WERI-Rb-1 (cell line): ENCODE data around the gene MYZAP.

Source experiments
- DNase-seq: peaks from one replicate; pipeline ENCODE4 v3.0.0-alpha.2; 2020
- H3K27ac ChIP-seq: fragments of 250-450 bp; sonication (Bioruptor Pico); 2 replicates; pipeline ENCODE4 v1.5.1; 2020; ENCODE audit warnings: mild to moderate bottlenecking, moderate library complexity
- H3K27me3 ChIP-seq: fragments of 250-450 bp; sonication (Bioruptor Pico); 2 replicates; pipeline ENCODE4 v1.5.1; 2021; ENCODE audit warnings: mild to moderate bottlenecking, low read depth, moderate library complexity; ENCODE audit not compliant: insufficient read depth, severe bottlenecking
- H3K36me3 ChIP-seq: fragments of 250-450 bp; sonication (Bioruptor Pico); 2 replicates; pipeline ENCODE4 v1.5.1; 2020; ENCODE audit warnings: mild to moderate bottlenecking, moderate library complexity
- H3K4me3 ChIP-seq: 2 replicates; pipeline ENCODE4 v1.5.1; 2011; ENCODE audit warnings: low read depth, mild to moderate bottlenecking, control low read depth, low read length
- H3K9me3 ChIP-seq: fragments of 250-450 bp; sonication (Bioruptor Pico); 2 replicates; pipeline ENCODE4 v1.5.1; 2021; ENCODE audit warnings: mild to moderate bottlenecking, moderate library complexity; ENCODE audit not compliant: severe bottlenecking
- CTCF ChIP-seq: IDR thresholded peaks from 2 replicates; pipeline ENCODE4 v1.5.1; 2011; ENCODE audit warnings: low read depth, mild to moderate bottlenecking, control low read depth, inconsistent platforms, low read length

MYZAP gene

GRCh38 chr15:57706405-57707209 lies 114.9 kb downstream of the MYZAP start, which contains the start of gene POLR2M:
Gene POLR2M, plus strand, starts transcription at chr15:57706714. Its CDS starts 129 bp downstream, at chr15:57706843.
- peaks cover 5% of the 10 kb centered on the region for H3K9me3 ChIP-seq
- peak within 1 kb of the TSS; percentile 88 for H3K4me3 ChIP-seq
- TF ChIP-seq CTCF, result no peak
- no peaks in the 10 kb centered on the region for H3K27me3 ChIP-seq
- peak; percentile 90 for DNase-seq
- peaks cover 33% of the 10 kb centered on the region for H3K36me3 ChIP-seq
- H3K27ac ChIP-seq, result peak within 1 kb of the TSS; percentile 87

GRCh38 chr15:57708047-57708446 lies 116.3 kb downstream of the MYZAP start:
- Histone ChIP-seq H3K36me3 (peaks cover 47% of the 10 kb centered on the region), H3K9me3 (peaks cover 5% of the 10 kb centered on the region), H3K4me3 (no peak overlapping the region), H3K27ac (no peak overlapping the region), H3K27me3 (no peaks in the 10 kb centered on the region)
- no peak for DNase-seq
- TF ChIP-seq CTCF, result no peak

GRCh38 chr15:57718309-57718708 lies 126.6 kb downstream of the MYZAP start:
- no peaks in the 10 kb centered on the region for H3K9me3 ChIP-seq
- DNase-seq, result no peak
- H3K4me3 ChIP-seq, result no peak overlapping the region
- H3K27me3 ChIP-seq, result no peaks in the 10 kb centered on the region
- TF ChIP-seq CTCF, result no peak
- H3K27ac ChIP-seq, result no peak overlapping the region
- peaks cover 21% of the 10 kb centered on the region for H3K36me3 ChIP-seq

- H3K4me3 ChIP-seq, result no peak overlapping the region
- H3K9me3 ChIP-seq, result no peaks in the 10 kb centered on the region
- no peaks in the 10 kb centered on the region for H3K27me3 ChIP-seq
- H3K36me3 ChIP-seq, result peaks cover 11% of the 10 kb centered on the region; the same call in 1 of the 2 replicates
- no peak overlapping the region for H3K27ac ChIP-seq
- no peak for DNase-seq
- TF ChIP-seq CTCF, result no peak
Observed at GRCh38 chr15:57720867-57721266, 129.2 kb downstream of the MYZAP start.

- TF ChIP-seq CTCF, result no peak
- H3K9me3 ChIP-seq, result no peaks in the 10 kb centered on the region
- H3K36me3 ChIP-seq, result no peaks in the 10 kb centered on the region
- no peaks in the 10 kb centered on the region for H3K27me3 ChIP-seq
- no peak overlapping the region for H3K4me3 ChIP-seq
- no peak for DNase-seq
- no peak overlapping the region for H3K27ac ChIP-seq
Observed at GRCh38 chr15:57726411-57726810, 134.7 kb downstream of the MYZAP start.
